Sigmoid colon (tissue), 3 donors: ENCODE data around the gene OPCML.

Experiments
- CTCF ChIP-seq, 4 experiments: fragments of 450-650 bp in 3 of 4; fragments of 200-600 bp in 1 of 4; IDR thresholded peaks; one replicate each; pipeline ENCODE4 v1.5.1; 2016 to 2019; ENCODE audit warnings: antibody characterized with exemption in 4 of 4, mild to moderate bottlenecking in 3 of 4, moderate library complexity in 2 of 4
- POLR2A ChIP-seq, 2 donors: fragments of 450-650 bp; IDR thresholded peaks; one replicate each; pipeline ENCODE4 v1.6.1; 2016; ENCODE audit warnings: antibody characterized with exemption in 2 of 2, mild to moderate bottlenecking in 2 of 2, moderate library complexity in 2 of 2

GRCh38 chr11:133503776-133504175, 28.5 kb downstream of the OPCML start:
- TF ChIP-seq CTCF (IDR thresholded peaks at IDR 0.05): no peak
- TF ChIP-seq POLR2A (IDR thresholded peaks at IDR 0.05): no peak
